Measurements from ENCODE around the gene PARD3B.

GRCh38 chr2:205066081-205066480 is 520.8 kb downstream of the PARD3B start:
- TF ChIP-seq POLR2AphosphoS5 (IDR thresholded peaks at IDR 0.05; ENCODE audit: low read depth, low read length), result no peak
- TF ChIP-seq POLR2A (IDR thresholded peaks at IDR 0.05; ENCODE audit: low read depth, low read length), result no peak
- no peak for TF ChIP-seq SPI1 (IDR thresholded peaks at IDR 0.05; ENCODE audit: low read depth, low read length)
- TF ChIP-seq POU2F2 (IDR thresholded peaks at IDR 0.05; ENCODE audit: low read depth, low read length), result no peak

Measured in GM12891 (cell line).